NOMO-1 treated with DMSO at 0.1 percent for 48 hours (cell line): ENCODE data around the gene SSC5D.

ENCODE experiments used
- DNase-seq: peaks from one replicate; lab custom pipeline; 2025; ENCODE audit not compliant: unreplicated experiment; lab: John Stamatoyannopoulos, UW

The SSC5D gene

DNA sequence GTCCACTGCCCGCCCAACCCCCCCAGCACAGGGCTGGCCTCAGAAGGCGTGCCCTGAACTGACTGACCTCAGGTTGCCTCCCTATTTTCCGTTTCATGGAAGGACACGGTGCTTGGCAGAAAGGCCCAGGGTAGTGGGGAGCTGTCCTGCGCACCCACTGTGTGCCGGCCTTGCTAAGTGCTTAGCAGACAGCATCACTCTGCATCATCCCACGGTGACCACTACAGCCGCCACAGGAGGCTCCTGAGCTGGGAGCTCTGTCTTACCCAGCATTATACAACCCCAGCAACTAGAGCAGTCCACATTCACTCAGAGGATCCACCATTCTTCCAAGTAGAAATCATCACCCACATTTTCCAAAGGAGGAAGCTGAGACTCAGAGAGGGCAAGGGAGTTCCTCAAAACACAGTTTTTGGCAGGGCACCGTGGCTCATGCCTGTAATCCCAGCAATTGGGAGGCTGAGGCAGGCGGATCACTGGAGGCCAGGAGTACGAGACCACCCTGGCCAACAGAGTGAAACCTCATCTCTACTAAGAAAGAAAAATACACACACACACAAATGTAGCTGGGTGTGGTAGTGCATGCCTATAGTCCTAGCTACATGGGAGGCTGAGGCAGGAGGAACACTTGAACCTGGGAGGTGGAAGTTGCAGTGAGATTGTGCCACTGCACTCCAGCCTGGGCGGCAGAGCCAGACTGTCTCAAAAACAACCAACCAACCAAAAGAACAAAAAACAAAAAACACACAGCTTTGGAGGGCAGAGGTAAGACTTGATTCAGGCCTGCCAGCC, 47.1 kb downstream of the SSC5D start:
- no peak for DNase-seq

DNA sequence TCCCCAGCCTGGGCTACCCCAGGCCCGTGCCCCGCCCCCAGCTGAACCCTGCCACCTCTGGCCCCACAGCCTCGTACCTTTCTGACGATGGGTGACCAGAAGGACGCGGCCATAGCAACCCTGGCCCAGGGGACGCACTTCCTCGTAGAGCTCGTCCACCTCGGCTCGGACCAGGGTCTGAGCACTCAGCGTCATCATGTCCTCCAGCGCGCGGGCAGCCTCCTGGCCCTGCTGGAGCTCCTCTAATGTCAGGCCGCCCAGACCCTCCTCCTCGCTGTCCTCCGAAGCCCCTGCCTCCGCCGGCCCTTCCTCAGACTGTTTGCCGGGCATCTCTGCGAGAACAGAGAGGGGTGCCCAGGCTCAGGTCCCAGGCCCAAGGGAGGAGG, 47.7 kb downstream of the SSC5D start:
- DNase-seq = no peak

- DNase-seq = no peak
Measured at GRCh38 chr19:55536366-55536765, 48.1 kb downstream of the SSC5D start.

DNA sequence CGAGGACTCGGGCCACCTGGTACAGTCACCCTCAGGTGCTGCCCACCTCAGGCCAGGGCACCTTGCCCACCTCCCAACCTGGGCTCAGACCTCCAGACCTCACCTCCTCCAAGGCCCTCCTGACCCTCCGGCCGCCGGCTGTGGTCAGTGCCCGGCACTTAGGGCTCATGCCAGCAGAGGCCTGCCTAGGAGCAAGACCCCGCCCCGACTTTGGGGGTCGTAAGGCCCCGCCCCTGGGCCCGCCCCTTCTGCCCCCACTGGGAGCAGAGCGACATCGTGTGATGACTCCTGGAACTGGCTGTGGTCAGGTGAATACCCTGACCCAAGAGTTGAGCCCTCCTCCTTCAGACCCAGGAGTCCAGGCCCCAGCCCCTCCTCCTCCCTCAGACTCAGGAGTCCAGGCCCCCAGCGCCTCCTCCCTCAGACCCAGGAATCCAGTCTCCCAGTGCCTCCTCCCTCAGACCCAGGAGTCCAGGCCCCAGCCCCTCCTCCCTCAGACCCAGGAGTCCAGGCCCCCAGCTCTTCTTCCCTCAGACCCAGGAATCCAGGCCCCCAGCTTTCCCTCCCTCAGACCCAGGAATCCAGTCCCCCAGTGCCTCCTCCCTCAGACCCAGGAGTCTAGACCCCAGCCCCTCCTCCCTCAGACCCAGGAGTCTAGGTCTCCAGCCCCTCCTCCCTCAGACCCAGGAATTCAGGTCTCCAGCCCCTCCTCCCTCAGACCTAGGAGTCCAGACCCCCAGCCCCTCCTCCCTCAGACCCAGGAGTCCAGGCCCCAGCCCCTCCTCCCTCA, 48.9 kb downstream of the SSC5D start, which contains the start of gene SBK2:
TSS of gene SBK2 (minus strand) at position 183 of the 790 bp plus-strand sequence. CDS start 839 bp downstream, outside the sequence.
- no peak for DNase-seq

- DNase-seq = no peak
Measured at GRCh38 chr19:55537741-55538111, 49.5 kb downstream of the SSC5D start.

DNA sequence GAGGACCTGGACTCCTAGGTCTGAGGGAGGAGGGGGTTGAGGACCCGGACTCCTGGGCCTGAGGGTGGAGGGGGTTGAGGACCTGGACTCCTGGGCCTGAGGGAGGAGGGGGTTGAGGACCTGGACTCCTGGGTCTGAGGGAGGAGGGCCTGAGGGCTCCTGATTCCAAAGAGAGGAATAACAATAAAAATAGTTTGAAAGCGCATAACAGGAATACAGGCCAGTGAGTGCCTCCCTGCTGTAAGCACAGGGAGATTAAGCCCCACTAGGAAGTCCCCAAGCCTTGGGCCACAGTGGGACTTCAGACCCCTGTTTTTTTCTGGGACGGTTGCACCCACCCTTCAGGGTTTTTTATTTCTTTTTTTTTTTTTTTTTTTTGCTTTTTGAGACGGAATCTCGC, 49.9 kb downstream of the SSC5D start:
- no peak for DNase-seq

DNA sequence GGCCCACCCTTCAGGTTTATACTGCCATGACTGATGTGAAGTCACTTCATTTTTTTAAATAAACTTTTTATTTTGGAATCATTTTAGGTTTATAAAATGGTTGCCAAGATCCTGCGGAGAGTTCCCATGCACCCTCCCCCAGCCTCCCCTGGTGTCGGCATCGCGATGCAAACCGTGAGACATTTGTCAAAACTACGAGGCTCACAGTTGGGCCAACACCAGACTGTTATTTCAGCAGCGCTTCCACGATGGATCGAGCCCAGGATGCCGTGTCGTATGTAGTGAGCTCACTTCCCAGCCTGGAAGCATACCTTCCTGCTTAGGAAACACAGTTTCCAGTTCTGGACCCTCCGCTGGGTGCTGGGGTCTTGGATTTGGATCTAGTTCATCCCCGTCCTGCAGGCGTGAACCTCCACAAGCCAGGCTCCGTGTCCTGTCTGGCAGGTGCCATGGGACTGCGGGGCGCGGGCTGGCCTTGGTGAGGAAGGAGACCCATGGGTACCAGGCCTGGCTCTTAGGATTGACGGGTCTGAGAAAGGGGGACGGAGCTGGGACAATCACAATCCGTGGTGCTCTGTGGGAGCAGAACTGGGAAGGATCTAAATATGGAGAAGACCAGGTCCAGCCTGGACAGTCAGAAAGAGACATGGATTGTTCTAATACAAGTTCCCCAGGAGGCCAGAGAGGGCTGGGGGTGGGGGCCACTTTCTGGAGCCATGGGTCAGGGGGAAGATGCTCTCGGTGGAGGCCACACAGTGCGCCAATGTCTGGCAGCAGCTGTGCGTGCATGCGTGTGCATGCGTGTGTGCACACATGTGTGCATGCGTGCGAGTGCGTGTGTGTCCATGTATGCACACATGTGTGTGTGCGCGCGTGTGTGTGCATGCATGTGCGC, 51.1 kb downstream of the SSC5D start:
- no peak for DNase-seq

- no peak for DNase-seq
Measured at GRCh38 chr19:55540619-55541018, 52.4 kb downstream of the SSC5D start.

DNA sequence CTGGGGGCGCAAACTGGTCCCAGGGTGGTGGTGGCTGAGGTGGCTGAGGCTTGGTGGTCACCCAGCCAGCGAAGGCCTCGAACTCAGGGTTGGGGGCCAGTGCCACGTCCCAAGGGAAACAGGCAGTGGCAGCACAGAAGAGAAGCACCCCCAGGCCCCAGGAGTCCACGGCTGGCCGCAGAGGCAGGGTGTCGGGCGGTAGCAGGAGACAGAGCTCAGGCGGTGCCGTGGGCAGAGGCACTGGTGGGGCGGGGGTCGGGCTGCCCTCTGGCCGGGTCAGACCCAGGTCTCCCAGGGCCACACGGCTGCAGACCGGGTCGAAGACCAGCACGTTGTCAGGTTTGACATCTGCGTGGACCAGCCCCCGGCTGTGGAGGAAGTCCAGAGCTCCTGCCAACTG, 52.9 kb downstream of the SSC5D start:
- no peak for DNase-seq

- DNase-seq = no peak
Measured at GRCh38 chr19:55542292-55542855, 54.1 kb downstream of the SSC5D start.

DNA sequence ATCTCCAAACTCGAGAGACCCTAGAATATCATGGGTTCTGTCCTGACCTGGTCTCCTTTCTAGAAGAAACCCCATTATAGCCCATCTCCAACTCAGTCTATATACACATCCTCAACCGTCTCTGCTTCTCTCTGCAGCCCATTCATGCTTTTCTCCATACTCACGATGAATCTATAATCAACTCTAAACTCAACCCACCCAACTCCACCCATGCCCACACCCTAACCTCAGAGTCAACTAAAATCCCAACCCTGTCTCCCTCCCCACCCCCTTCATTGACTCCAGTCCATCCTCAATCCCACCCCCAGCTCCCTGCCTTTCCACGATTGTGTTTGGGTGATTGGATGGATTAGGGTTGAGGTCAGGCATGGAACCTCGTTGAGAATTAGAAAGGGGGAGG, 55.3 kb downstream of the SSC5D start:
- DNase-seq = no peak

GRCh38 chr19:55544014-55544413, 55.8 kb downstream of the SSC5D start:
- no peak for DNase-seq

GRCh38 chr19:55544776-55545439, 56.7 kb downstream of the SSC5D start:
- DNase-seq = no peak

DNA sequence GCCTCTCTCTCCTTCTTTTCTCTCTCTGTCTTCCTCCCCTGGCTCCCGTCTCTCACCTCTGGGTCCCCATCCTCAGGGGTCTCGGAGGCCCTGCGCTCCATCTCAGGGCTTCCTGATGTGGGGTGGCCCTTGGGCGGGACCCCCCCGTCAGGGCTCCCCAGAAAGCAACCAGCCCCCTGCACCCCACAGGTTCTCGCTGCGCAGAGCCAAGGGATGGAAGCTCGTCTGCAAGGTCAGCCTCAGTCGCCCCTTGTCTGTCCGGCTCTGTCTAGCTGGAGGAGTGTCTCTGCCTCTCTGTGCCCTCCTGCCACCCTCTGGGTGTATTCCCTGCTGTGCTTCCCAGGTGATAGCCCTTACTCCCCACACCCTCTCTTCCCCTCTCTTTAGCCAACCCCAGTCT, 57.2 kb downstream of the SSC5D start, which contains the start of gene SBK3:
TSS of gene SBK3 (minus strand) at position 101 of the 400 bp plus-strand sequence. CDS start at position 101, 0 bp downstream.
- no peak for DNase-seq

- DNase-seq = no peak
Measured at GRCh38 chr19:55546011-55546410, 57.8 kb downstream of the SSC5D start.

DNA sequence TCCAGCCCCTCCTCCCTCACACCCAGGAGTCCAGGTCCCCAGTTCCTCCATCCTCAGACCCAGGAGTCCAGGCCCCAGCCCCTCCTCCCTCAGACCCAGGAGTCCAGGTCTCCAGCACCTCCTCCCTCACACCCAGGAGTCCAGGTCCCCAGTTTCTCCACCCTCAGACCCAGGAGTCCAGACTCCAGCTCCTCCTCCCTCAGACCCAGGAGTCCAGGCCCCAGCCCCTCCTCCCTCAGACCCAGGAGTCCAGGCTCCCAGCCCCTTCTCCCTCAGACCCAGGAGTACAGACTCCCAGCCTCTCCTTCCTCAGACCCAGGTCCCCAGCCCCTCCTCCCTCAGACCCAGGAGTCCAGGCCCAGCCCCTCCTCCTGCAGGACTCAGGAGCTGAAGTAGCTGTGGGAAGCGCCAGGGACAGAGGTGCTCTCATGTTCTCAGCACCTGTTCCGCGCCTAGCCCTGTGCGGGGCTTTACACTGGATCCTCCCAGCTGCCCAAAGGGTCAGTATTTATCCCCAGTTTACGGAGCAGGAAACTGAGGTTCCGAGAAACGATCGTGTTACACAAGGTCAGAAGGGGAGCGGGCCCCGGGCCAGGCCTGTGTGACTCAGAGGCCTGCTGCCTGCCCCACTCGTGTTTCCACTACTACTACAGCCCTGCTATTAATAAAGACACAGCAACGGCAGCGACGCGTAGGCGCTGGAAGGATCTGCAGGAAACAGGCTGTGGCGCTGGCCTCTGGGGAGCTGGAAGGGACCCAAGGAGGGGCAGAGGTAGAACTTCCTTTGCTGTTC, 58.8 kb downstream of the SSC5D start:
- no peak for DNase-seq

GRCh38 chr19:55549500-55550320, 61.5 kb downstream of the SSC5D start:
- no peak for DNase-seq

DNA sequence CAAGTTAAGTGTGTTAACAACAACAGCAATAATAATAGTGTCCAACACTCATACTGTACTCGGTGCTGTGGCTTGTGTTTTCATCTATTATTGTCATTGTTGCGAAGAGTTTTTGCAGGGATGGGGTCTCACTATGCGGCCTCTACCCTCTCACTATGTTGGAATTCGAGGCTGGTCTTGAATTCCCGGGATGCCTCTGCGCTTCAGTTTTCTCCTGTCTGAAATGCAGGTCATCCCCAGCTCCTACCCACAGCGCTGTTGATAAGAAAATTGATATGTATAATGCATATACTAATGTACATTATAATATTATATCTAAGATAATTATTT, 62.0 kb downstream of the SSC5D start:
- no peak for DNase-seq

- no peak for DNase-seq
Measured at GRCh38 chr19:55552206-55552605, 64.0 kb downstream of the SSC5D start.
